Left lobe of liver (tissue), 2 donors: ENCODE data around the gene EFNA1. TPM values are rescaled to one million over a fixed set of nuclear protein-coding genes. Genes with fewer than 3 reads are reported as not detected.
A peak's percentile ranks its signal among the peaks of the same experiment; 100 is the strongest.

Experiments used
- ATAC-seq: fragments of 200-7000 bp; cut with Tn5 transposase; one replicate; pipeline ENCODE4 v1.9.1; 2020; ENCODE audit warnings: mild to moderate bottlenecking, moderate library complexity
- DNase-seq: peaks from one replicate; pipeline ENCODE4 v3.0.0-alpha.2; 2020; ENCODE audit warnings: low spot score
- total RNA-seq: library from RNA; stranded (reverse); gene quantifications from one replicate; pipeline ENCODE4 v1.2.1, GENCODE V29; 2021
- donor health status: DM: no; HTN: no; CAD: no; lungs with moderate emphysema.
- donor health status: DM: no; HTN: yes; CAD: no.

The EFNA1 gene, protein sequence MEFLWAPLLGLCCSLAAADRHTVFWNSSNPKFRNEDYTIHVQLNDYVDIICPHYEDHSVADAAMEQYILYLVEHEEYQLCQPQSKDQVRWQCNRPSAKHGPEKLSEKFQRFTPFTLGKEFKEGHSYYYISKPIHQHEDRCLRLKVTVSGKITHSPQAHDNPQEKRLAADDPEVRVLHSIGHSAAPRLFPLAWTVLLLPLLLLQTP
- total RNA-seq: 85.1 TPM

DNA sequence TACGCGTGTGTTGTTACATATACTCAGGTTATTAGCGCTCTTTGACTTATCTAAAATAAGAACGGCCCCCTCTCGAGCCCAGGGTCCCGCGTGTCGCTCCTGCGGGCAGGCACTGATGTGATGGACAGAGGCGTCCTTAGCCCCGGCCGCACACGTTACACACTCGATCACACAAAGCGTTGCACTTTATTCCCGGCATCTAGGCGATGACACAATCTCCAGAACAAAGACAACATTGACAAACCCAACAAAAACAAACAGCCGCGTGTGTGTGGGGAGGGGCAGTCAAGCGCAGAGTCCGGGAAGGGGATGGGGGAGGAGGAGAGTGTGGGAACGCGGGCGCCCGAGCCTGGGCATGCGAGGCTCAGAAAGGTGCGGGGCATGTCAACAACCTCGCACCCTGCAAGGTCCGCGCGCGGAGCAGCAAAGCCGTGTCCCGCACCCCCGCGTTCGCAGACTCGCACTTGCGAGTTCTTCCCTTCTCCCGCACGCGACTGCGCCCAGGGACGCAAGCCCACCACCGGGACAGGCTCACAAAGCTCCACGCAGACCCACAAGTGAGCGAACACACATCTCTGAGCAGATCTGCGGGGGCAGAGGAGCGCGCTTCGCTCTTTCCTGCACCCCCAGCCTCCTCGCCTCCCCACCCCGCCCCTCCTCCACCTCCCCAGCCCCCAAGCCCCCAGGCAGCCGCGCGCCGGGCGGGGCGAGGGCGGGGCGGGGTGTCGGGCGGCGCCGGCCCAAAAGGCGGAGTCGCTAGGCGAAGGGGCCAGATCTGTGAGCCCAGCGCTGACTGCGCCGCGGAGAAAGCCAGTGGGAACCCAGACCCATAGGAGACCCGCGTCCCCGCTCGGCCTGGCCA is at the start of gene EFNA1:
Gene EFNA1 (plus strand): TSS at position 772 of the 862 bp plus-strand sequence. CDS start 102 bp downstream, outside the sequence.
- DNase-seq: peak; percentile 94
- peak; percentile 46 for ATAC-seq

DNA sequence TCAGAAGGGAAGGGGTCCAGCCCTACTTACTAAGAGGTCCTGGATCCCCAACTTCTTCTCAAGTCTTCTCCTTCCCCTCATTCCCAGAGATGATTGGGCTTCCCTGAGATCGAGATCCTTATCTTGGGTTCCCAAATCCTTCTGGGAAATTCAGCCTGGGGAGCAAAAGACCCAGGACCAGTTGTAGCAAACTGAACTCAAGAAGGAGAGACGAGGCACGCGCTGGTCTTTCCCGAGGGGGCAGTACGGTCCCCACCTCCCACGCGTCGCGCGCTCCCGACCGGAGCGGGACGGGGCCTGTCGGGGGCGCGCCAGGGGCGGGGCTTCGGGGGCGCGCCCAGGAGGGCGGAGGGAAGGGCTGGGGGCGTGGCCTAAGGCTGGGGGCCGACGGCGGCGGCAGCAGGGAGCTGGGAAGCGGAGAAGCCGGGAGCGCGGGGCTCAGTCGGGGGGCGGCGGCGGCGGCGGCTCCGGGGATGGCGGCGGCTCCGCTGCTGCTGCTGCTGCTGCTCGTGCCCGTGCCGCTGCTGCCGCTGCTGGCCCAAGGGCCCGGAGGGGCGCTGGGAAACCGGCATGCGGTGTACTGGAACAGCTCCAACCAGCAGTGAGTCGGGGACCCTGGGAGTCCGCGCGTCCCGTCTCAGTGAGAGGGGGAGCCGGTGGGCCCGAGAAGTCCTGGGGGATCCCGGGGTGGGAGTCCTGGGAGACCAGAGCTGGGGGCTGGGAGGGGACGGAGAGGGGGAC is 49.0 kb upstream of the EFNA1 start, which contains the start of gene EFNA3:
Gene EFNA3 (plus strand): TSS at position 369 of the 741 bp plus-strand sequence. CDS start 105 bp downstream, at position 474.
- peak; percentile 80 for DNase-seq
- peak; percentile 86 for ATAC-seq

DNA sequence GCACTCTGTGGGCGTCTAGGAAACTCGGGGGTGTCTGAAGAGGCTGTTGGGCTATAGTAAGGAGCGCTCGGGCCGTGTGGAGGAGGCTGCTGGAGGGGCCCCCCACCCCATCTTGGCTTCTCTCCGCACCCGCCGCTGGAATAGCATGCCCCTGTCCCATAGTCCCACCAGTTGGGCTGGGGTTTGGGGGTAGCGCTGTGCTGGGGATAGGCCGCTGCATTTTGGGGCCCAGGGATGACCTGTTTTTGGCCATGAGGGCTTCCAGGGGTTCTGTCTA is 48.5 kb upstream of the EFNA1 start:
- DNase-seq (no peak), ATAC-seq (peak; percentile 1)

DNA sequence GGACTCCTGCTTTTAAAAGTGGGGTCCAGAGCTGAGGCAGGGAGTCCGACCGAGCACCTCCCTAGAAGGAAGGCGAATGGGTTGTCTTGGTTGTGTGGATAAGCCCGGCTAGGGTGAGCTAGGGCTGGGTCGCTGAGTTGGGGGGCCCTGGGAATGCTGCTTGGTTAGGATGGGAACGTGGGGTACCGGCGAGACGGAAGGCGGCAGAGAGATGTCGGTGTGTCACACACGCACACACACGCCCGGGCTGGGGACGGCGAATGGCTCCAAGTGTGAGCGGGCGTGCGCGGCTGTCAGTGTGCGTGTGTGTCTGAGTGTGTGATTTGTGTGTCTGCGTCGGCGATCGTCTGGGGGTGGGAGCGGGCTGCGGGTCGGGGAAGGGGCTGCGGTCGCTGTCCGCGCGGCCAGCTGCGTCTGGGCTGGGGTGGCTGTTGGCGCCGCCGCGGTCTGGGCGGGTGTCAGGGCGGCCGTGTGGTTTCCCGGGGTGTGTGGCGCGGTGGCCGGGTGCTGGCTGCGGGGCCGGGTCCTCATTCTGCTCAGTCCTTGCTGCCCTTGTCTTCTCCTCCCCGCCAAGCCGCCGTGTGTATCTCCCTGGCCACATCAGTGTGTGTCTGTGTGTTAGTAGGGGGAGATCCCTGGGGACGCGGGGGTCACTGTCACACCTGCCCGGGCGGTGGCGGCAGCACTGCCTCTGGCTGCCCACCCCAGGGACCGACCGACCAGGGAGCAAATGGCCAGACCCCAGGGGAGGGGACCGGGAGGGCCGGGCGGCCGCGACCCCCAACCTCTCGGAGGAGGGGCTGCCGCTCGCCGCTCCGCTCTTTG is 48.0 kb upstream of the EFNA1 start:
- DNase-seq (no peak), ATAC-seq (no peak)

DNA sequence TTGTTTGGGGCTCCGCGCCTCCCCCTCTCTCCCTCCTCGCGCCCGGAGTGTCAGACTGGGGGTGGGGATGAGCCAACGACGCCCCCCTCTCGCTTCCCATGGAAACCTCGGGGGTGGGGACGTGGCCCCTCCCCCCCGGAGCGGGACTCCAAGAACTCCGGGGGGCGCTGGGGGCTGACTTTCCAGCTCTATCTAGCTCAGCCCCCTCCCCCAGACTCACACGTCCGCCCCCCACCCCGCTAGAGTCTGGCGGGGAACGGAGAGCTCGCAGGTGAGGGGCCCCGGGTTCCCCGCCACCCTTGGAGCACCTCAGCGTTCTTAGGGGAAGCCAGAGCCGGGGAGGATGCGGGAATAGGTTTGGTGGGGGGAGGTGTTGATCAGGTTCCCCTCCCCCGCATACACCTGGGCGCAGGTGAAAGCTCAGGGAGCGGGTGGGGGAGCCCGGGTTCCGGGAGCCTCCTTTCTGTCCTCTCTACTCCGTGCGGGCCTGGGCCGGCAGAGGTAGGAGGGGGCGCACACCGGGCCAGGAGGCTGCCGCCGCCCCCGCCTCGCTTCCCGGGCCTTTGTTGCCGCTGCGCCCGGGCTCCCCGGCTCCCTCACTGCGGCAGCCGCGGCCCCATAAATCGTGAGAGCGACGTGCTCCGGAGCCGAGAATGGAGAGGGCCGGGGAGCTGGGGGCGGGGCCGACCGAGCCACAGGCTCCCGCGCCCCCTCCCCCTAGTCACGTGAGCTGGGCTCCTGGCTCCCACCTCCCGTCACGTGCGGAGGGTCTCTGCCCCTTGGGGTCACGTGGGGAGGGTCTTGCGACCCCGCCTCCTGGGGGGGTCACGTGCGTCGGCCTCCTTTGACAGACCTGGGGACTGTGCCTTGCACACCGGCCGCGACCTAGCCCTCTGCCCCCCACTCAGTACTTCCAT is 47.1 kb upstream of the EFNA1 start:
- ATAC-seq (no peak), DNase-seq (no peak)

DNA sequence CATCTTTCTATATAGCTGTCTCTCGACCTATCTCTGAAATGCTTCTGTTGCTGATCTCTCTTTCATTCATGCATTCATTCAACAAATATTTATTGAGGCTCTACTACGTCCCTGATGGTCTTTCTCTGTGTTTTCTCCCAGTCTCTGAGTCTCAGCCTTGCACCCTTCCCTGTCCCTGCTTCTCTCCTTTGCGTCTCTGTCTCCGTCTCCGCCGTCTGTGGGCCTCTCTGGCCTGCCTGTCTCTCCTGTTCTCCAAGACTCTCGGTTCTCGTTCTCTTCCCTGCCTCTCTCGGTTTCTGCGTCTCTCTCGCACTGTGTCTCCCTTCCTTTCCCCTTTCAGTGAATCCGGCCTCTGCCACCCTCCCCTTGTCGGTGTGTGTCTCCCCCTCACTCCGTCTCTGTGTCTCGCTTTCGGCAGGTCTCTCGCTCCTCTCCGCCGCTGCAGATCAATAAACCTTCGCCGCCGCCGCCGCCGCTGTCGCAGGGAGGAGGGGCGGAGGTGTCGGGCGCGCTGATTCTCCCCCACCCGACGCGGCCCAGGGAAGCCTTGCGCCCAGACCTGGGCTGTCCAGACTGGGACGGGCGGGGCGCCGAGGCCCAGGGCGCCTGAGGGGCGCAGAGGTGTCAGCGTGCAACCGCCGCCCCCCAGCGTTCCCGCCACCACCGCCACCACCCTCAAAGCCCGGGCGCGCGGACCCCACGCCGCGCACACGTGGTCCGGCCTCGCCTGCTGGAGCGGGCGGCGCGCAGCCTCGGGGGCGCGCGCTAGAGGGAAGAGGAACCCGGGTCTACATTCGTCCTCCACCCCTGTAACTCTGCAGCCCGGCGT is 46.0 kb upstream of the EFNA1 start:
- DNase-seq (no peak), ATAC-seq (no peak)

DNA sequence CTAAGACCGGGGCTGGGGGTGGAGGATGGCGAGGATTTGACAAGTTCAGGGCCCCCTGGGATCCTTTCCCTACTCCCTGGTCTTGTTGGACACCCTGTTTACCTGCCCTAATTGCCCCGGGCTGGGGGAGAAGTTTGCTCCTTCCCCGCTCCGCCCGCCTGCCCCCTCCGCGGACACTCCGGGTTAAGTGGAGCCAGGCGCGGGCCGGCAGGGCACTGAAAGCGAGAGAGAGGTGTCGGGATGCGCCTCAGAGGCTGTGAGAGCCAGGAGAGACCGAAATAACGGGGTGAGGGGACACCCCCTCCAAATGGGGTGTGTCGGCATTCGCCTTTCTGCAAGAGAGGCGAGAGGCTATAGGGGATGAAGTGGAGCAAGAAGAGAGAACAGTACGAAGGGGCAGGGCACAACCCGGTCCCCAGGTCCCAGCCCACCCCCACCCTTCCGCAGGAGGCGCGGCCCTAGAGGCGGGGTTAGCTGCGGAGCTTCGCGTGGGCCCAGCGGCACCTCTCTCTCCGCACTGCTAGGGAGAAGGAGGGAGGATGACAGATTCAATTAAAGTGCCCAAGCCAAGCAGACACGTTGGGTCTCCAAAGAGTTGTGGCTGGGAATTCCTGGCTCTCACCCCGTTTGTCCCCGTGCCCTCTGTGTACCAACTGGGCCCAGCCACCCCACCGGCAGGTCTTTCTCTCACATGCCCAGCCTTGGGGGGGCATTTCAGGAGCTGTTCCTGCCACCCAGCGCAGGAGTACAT is 45.2 kb upstream of the EFNA1 start:
- ATAC-seq (no peak), DNase-seq (no peak)

DNA sequence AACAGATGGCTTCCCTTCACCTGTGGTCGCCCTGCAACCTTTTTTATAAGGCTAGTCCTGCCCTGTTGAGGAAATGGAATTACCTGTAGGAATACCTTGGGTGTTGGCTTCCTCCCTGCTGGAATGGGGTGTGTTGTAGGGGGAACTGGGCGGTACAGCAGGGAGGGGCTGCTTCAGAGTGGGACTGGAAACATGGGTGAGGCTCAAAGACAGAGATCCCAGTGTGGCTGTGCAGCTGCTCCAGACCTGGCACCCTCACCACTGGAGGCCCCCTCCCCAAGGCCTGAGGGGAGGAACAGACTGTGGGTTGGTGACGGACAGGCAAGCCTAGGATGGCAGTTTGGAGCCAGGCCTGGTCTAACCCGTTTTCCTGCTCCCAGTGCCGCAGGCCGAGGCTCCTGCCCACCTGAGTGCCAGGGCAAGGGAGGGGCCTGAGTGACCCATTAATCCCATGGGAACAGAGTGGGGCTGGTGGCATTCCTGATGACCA is 44.6 kb upstream of the EFNA1 start:
- no peak for ATAC-seq
- no peak for DNase-seq

DNA sequence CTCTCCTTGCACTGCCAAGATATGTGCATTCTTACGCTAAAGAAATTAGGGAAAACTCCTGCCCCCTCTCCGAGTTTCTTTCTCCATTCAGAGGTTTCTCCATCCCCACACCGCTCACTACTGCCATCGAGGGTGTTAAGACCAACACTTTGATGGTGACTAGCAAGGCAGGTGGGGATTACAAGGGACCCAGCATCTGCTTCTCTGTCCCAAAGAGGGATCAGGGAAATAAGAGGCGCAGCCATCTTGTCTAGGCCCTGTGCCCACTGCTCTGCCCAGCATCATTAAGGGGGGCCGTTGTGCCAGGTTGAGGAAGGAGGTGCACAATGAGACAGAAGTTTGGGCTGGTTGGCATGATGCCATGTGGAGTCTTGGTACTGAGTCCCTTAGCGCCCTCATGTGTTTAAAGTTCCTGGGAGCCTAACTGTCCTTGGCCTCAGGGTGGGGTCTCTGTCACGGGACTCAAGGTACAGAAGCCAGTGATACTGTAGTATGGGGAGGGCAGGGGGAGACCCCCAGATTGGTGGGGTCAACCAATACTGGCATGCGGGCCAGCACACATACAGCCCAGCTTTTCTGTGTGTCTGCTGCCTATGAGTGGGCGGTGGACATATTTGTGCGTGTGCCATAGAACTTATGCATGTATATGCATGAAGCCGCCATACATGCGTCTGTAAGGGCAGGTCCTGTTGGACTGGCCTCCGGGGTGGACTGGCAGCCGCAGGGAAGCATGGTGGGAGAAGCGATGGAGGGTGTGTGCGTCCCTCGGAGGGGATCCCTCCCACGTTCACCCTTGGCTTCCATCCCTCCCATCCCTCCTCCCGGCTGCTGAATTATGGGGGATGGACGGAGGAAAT is 43.6 kb upstream of the EFNA1 start:
- ATAC-seq (no peak), DNase-seq (peak; percentile 69)

DNA sequence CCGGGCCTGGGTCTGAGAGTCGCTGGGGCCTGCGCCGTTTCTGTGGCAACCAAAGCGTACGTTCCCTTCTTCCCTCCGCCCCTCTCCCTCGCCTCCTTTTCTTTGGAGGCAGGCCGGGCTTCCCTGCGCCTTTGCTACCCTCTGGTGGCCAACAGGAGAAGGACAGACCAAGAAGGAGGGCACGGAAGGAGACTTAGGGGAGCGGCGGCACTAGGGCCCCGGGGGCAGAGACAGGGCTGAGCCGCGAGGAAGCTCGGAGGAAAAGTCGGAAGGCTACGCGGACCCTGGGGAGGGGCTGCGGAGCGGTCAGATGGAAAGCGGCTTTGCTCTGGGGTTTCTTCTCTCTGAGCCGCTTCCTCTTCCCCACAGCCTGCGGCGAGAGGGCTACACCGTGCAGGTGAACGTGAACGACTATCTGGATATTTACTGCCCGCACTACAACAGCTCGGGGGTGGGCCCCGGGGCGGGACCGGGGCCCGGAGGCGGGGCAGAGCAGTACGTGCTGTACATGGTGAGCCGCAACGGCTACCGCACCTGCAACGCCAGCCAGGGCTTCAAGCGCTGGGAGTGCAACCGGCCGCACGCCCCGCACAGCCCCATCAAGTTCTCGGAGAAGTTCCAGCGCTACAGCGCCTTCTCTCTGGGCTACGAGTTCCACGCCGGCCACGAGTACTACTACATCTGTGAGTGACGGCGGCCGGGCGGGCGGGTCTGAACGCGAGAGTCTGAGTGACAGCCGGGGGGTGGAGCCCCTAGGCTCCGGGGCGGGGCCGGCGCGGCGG is 42.8 kb upstream of the EFNA1 start:
- ATAC-seq: peak; percentile 84
- peak; percentile 91 for DNase-seq

DNA sequence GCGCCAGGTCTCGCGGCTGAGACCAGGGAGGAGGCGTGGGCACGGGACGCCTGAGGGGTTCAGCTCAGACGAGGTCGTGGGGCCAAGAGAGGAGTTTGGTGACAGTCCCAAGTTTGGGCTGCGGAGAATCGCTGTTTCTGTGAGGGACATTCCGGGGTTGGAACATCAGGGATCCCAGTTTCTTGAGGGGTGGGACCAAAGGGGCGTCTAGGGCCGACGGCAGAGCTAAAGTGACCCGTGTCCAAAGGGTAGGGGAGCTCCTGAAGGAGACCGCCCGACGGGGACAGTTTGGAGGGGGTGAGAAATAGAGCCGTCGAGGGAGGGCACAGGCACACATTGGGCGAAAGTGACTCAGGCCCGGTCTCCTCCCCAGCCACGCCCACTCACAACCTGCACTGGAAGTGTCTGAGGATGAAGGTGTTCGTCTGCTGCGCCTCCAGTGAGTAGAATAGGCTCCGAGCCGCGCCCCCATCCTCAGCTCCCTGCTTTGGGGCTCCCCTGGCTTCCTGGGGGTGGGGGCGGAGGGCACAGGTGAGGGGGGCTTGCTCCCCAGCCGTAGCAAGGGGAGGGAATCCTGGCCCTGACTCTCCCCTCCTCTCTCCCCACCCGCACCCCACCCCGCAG is 42.1 kb upstream of the EFNA1 start:
- ATAC-seq: peak; percentile 52
- peak; percentile 71 for DNase-seq

DNA sequence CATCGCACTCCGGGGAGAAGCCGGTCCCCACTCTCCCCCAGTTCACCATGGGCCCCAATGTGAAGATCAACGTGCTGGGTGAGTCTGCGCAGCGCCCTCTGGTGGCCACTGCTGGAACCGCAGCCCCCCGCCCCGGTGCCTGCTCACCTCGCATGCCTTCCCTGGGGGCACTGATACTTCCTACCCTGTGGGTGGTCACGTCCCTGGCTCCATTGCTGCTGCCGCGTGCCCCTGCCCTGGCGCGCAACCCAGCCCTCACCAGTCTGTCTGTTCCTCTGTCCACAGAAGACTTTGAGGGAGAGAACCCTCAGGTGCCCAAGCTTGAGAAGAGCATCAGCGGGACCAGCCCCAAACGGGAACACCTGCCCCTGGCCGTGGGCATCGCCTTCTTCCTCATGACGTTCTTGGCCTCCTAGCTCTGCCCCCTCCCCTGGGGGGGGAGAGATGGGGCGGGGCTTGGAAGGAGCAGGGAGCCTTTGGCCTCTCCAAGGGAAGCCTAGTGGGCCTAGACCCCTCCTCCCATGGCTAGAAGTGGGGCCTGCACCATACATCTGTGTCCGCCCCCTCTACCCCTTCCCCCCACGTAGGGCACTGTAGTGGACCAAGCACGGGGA is 41.4 kb upstream of the EFNA1 start:
- DNase-seq (peak; percentile 73), ATAC-seq (peak; percentile 48)

DNA sequence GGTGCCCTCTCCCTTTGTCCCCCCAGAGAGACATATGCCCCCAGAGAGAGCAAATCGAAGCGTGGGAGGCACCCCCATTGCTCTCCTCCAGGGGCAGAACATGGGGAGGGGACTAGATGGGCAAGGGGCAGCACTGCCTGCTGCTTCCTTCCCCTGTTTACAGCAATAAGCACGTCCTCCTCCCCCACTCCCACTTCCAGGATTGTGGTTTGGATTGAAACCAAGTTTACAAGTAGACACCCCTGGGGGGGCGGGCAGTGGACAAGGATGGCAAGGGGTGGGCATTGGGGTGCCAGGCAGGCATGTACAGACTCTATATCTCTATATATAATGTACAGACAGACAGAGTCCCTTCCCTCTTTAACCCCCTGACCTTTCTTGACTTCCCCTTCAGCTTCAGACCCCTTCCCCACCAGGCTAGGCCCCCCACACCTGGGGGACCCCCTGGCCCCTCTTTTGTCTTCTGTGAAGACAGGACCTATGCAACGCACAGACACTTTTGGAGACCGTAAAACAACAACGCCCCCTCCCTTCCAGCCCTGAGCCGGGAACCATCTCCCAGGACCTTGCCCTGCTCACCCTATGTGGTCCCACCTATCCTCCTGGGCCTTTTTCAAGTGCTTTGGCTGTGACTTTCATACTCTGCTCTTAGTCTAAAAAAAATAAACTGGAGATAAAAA is 40.7 kb upstream of the EFNA1 start:
- ATAC-seq: no peak

More for the DNA sequence above, 40.7 kb upstream of the EFNA1 start:
- DNase-seq: no peak
